ENCODE results near the gene PLAAT4. TPM values are rescaled to one million over a fixed set of nuclear protein-coding genes. Genes with fewer than 3 reads are reported as not detected.

Gene PLAAT4
- total RNA-seq, 1 experiment from 2014 or later = 1.2 TPM

DNA sequence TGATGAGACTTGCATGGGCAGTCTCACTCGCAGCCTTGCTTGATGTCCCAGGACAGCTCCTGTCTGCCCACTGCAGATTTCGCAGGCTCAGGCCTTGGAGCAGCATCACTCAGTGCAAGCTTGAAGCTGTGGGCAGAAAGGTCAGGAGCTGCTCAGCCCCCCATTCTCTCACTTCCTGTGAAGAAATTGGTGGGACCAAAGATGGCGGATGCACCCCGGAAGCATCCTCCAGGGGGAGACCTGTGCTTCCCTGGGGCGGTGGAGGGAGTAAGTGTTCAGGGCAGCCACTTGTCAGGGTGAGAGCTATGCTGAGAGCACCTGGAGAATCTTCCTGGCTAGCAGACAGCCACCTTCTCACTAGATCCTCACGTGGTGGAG lies 15.3 kb downstream of the PLAAT4 start:
- Histone ChIP-seq H3K4me1 (no peaks in the 10 kb centered on the region), H3K27me3 (replicated peaks; ENCODE audit: control insufficient read depth, insufficient read depth, low read length) (no peaks in the 10 kb centered on the region), H3K9me3 (no peaks in the 10 kb centered on the region), H3K4me3 (ENCODE audit: low read depth, low read length) (no peak overlapping the region), H3K36me3 (ENCODE audit: control insufficient read depth, insufficient read depth, low read length) (no peaks in the 10 kb centered on the region)
- DNase-seq = no peak
- Mint-ChIP-seq H3K4me3 (ENCODE audit: unreplicated experiment) (no peak overlapping the region), H3K27me3 (ENCODE audit: insufficient read depth, unreplicated experiment) (no peaks in the 10 kb centered on the region), H3K36me3 (ENCODE audit: insufficient read depth, unreplicated experiment) (peaks cover 4% of the 10 kb centered on the region), H3K4me1 (ENCODE audit: low read depth, unreplicated experiment) (no peaks in the 10 kb centered on the region), H3K9me3 (ENCODE audit: unreplicated experiment) (no peaks in the 10 kb centered on the region), H3K27ac (ENCODE audit: unreplicated experiment) (no peak overlapping the region)
- intact Hi-C loops (cut with micrococcal nuclease; ENCODE audit: unreplicated experiment) = no loop called here
- BruUV-seq (replicated peaks) = no TSS peak
- TF ChIP-seq, protein P1, sequence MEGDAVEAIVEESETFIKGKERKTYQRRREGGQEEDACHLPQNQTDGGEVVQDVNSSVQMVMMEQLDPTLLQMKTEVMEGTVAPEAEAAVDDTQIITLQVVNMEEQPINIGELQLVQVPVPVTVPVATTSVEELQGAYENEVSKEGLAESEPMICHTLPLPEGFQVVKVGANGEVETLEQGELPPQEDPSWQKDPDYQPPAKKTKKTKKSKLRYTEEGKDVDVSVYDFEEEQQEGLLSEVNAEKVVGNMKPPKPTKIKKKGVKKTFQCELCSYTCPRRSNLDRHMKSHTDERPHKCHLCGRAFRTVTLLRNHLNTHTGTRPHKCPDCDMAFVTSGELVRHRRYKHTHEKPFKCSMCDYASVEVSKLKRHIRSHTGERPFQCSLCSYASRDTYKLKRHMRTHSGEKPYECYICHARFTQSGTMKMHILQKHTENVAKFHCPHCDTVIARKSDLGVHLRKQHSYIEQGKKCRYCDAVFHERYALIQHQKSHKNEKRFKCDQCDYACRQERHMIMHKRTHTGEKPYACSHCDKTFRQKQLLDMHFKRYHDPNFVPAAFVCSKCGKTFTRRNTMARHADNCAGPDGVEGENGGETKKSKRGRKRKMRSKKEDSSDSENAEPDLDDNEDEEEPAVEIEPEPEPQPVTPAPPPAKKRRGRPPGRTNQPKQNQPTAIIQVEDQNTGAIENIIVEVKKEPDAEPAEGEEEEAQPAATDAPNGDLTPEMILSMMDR (IDR thresholded peaks at IDR 0.05; ENCODE audit: insufficient read depth in 1 of 2, low read depth in 1 of 2, low read length in 1 of 2, severe bottlenecking in 1 of 2, unreplicated experiment in 1 of 2) = no peak
- CTCF ChIA-PET = interaction anchor here (0.7 kb wide), 1 partner anchor 1819 kb away, joined by 5 read pairs; no protein-coding TSS in a partner anchor
- POLR2A ChIA-PET = no interaction called here

DNA sequence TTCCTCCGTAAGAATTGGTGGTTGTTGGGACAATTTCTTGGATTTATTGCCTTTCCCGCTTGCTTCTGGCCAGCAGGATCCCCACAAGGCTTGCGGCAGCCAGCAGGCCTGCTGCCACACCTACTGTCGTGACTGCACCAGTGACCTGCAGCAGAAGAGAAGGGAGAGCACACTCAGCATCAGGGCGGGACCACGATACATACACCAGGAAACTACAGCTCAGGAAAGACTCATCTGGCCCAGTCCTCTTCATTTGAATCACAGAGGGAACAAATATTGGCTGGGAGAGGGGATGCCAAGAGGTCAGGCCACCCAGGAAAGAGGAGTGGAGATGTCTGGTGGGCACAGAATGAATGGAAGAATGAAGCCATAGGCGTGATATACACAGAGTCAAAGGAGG lies 16.3 kb downstream of the PLAAT4 start:
- no peak overlapping the region for H3K4me3 ChIP-seq (ENCODE audit: low read depth, low read length)
- CTCF ChIA-PET = no interaction called here
- H3K4me1 ChIP-seq = no peaks in the 10 kb centered on the region
- no peaks in the 10 kb centered on the region for H3K27me3 Mint-ChIP-seq (ENCODE audit: insufficient read depth, unreplicated experiment)
- BruUV-seq (replicated peaks) = no TSS peak
- H3K27me3 ChIP-seq (replicated peaks; ENCODE audit: control insufficient read depth, insufficient read depth, low read length) = no peaks in the 10 kb centered on the region
- no peaks in the 10 kb centered on the region for H3K4me1 Mint-ChIP-seq (ENCODE audit: low read depth, unreplicated experiment)
- intact Hi-C loops (cut with micrococcal nuclease; ENCODE audit: unreplicated experiment) = no loop called here
- no peak overlapping the region for H3K27ac Mint-ChIP-seq (ENCODE audit: unreplicated experiment)
- POLR2A ChIA-PET = interaction anchor here (0.6 kb wide), 1 partner anchor 138 kb away, joined by 3 read pairs; no protein-coding TSS in a partner anchor
- peaks cover 4% of the 10 kb centered on the region for H3K36me3 Mint-ChIP-seq (ENCODE audit: insufficient read depth, unreplicated experiment)
- no peaks in the 10 kb centered on the region for H3K36me3 ChIP-seq (ENCODE audit: control insufficient read depth, insufficient read depth, low read length)
- H3K4me3 Mint-ChIP-seq (ENCODE audit: unreplicated experiment) = no peak overlapping the region
- TF ChIP-seq, protein P1 (IDR thresholded peaks at IDR 0.05; ENCODE audit: insufficient read depth in 1 of 2, low read depth in 1 of 2, low read length in 1 of 2, severe bottlenecking in 1 of 2, unreplicated experiment in 1 of 2) = no peak
- no peaks in the 10 kb centered on the region for H3K9me3 Mint-ChIP-seq (ENCODE audit: unreplicated experiment)
- no peaks in the 10 kb centered on the region for H3K9me3 ChIP-seq
- no peak for DNase-seq

DNA sequence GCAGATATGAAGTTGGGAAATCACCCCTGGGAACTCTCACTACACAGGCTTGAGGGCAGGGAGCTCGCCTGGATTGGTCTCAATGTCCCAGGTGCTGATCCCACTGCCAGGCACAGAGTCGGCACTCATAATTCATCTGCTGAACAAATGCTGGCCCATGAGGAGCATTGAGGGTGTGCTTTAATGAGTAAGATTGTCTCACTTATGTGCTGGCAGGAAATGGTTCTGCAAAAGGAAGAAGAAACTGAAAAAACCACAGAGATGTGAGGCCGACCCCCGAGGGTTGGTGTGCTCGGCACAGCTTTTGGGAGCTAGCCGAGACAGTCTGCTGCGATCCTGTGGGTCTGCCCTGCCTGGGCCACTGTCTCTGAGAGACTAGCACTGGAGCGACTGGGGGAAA lies 17.2 kb downstream of the PLAAT4 start:
- Histone ChIP-seq H3K27me3 (replicated peaks; ENCODE audit: control insufficient read depth, insufficient read depth, low read length) (no peaks in the 10 kb centered on the region), H3K4me3 (ENCODE audit: low read depth, low read length) (no peak overlapping the region), H3K9me3 (no peaks in the 10 kb centered on the region), H3K4me1 (peaks cover 6% of the 10 kb centered on the region), H3K36me3 (ENCODE audit: control insufficient read depth, insufficient read depth, low read length) (no peaks in the 10 kb centered on the region)
- POLR2A ChIA-PET = no interaction called here
- no peak for DNase-seq
- H3K27me3 Mint-ChIP-seq (ENCODE audit: insufficient read depth, unreplicated experiment) = no peaks in the 10 kb centered on the region
- no peaks in the 10 kb centered on the region for H3K4me1 Mint-ChIP-seq (ENCODE audit: low read depth, unreplicated experiment)
- H3K4me3 Mint-ChIP-seq (ENCODE audit: unreplicated experiment) = no peak overlapping the region
- intact Hi-C loops (cut with micrococcal nuclease; ENCODE audit: unreplicated experiment) = no loop called here
- CTCF ChIA-PET = no interaction called here
- TF ChIP-seq, protein P1 (IDR thresholded peaks at IDR 0.05; ENCODE audit: insufficient read depth in 1 of 2, low read depth in 1 of 2, low read length in 1 of 2, severe bottlenecking in 1 of 2, unreplicated experiment in 1 of 2) = no peak
- H3K9me3 Mint-ChIP-seq (ENCODE audit: unreplicated experiment) = no peaks in the 10 kb centered on the region
- no peak overlapping the region for H3K27ac Mint-ChIP-seq (ENCODE audit: unreplicated experiment)
- H3K36me3 Mint-ChIP-seq (ENCODE audit: insufficient read depth, unreplicated experiment) = peaks cover 4% of the 10 kb centered on the region
- no TSS peak for BruUV-seq (replicated peaks)
